Measurements from ENCODE around the gene ANO5.

DNA sequence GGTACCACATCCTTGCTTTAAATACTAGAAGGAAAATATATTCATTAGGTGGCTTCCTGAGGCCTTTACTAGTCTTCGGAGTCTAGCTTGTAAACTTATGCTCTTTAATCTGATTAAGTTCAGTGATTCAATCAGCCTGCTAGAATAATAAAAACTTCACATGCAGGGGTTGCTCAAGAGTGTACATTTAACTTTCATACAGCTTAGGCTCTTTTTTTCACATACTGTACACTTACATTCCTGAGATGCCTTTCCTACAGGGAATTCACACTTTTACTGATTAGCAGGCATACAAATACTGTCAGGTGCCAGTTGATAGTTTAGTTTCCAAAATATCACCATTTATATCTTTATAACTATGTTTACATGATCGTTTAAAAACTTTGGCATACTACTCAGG, 3.2 kb upstream of the ANO5 start:
- TF ChIP-seq CTCF (conservative IDR thresholded peaks at IDR 0.05; ENCODE audit: low read depth, low read length): no peak
- no peak for TF ChIP-seq EZH2 (IDR thresholded peaks at IDR 0.05; ENCODE audit: low read length, unreplicated experiment)

Data from PC-3 (cell line).